Panc1 (cell line): ENCODE measurements around the gene RNASEH1. TPM values are rescaled to one million over a fixed set of nuclear protein-coding genes. Genes with fewer than 3 reads are reported as not detected.
"Not testable (repeated sequence)": the region's sequence is repeated elsewhere in the genome, so short reads cannot be mapped to it uniquely, and the experiment has no call there.

Experiments used
- ATAC-seq: fragments of 200-7000 bp; cut with Tn5 transposase; 2 replicates; pipeline ENCODE4 v1.9.1; 2020; ENCODE audit warnings: mild to moderate bottlenecking, moderate library complexity
- BruUV-seq: library from RNA; stranded (reverse); fragments of 400-500 nt; replicated peaks from 2 replicates; lab custom pipeline; 2021; lab: Mats Ljungman, UMichigan
- CTCF ChIA-PET: fragments of 300-600 bp; sonication (Branson Sonifier 250); formaldehyde crosslinking; loops from one replicate; lab custom pipeline; 2022; ENCODE audit warnings: antibody characterized with exemption; lab: Charles Lee
- POLR2A ChIA-PET: fragments of 300-600 bp; sonication (Branson Sonifier 250); formaldehyde crosslinking; loops from one replicate; lab custom pipeline; 2022; ENCODE audit warnings: antibody characterized with exemption; lab: Charles Lee
- DNase-seq: peaks from one replicate; pipeline ENCODE4 v3.0.0-alpha.2; 2010; ENCODE audit warnings: low read depth, low spot score
- H3K27ac ChIP-seq: 2 replicates; pipeline ENCODE4 v1.5.1; 2011; ENCODE audit warnings: mild to moderate bottlenecking, low read length, inconsistent platforms
- H3K27me3 ChIP-seq: fragments of 200-500 bp; sonication (Bioruptor generic); 2 replicates; pipeline ENCODE4 v1.6.0; 2014; ENCODE audit warnings: low read length, inconsistent platforms; ENCODE audit not compliant: control insufficient read depth, insufficient read depth
- H3K36me3 ChIP-seq: fragments of 200-500 bp; sonication (Bioruptor generic); 2 replicates; pipeline ENCODE4 v1.5.1; 2014; ENCODE audit warnings: inconsistent platforms, mild to moderate bottlenecking, low read length, moderate library complexity; ENCODE audit not compliant: control insufficient read depth, insufficient read depth
- H3K4me1 ChIP-seq: 2 replicates; pipeline ENCODE4 v1.5.1; 2011; ENCODE audit warnings: inconsistent platforms, mild to moderate bottlenecking, low read length, moderate library complexity; ENCODE audit not compliant: control insufficient read depth, insufficient read depth
- H3K4me3 ChIP-seq, 2 experiments: 2 replicates each; pipeline ENCODE4 v1.5.1; 2011 to 2012; ENCODE audit warnings: low read depth in 2 of 2, low read length in 2 of 2, mild to moderate bottlenecking in 2 of 2, inconsistent platforms in 1 of 2, moderate library complexity in 1 of 2
- H3K9me3 ChIP-seq: fragments of 200-500 bp; sonication (Bioruptor generic); 2 replicates; pipeline ENCODE4 v1.5.1; 2014; ENCODE audit warnings: low read depth, mild to moderate bottlenecking, inconsistent platforms, low read length, moderate library complexity; ENCODE audit not compliant: control insufficient read depth, insufficient read depth
- CTCF ChIP-seq: fragments of 450-650 bp; IDR thresholded peaks from 2 replicates; pipeline ENCODE4 v1.5.1; 2017; ENCODE audit warnings: mild to moderate bottlenecking
- POLR2AphosphoS5 ChIP-seq: IDR thresholded peaks from 2 replicates; pipeline ENCODE4 v1.6.1; 2012; ENCODE audit warnings: mild to moderate bottlenecking, low read depth, low read length, moderate library complexity
- REST ChIP-seq, 2 experiments: IDR thresholded peaks; 2 replicates each; pipeline ENCODE4 v1.6.1; 2011 to 2012; ENCODE audit warnings: low read depth in 2 of 2, control low read depth in 1 of 2, low read length in 1 of 2, mild to moderate bottlenecking in 1 of 2, moderate library complexity in 1 of 2; ENCODE audit not compliant: insufficient read depth in 1 of 2
- SIN3A ChIP-seq: IDR thresholded peaks from 2 replicates; pipeline ENCODE4 v1.6.1; 2012; ENCODE audit warnings: low read depth, mild to moderate bottlenecking, low read length, moderate library complexity, borderline replicate concordance; ENCODE audit not compliant: insufficient read depth
- TCF7L2 ChIP-seq: IDR thresholded peaks from 2 replicates; pipeline ENCODE4 v1.6.1; 2011; ENCODE audit warnings: mild to moderate bottlenecking, low read depth, low read length, inconsistent platforms
- in situ Hi-C: cut with HindIII; loops from 2 replicates; pipeline ENCODE4 v1.10.0; 2016; ENCODE audit warnings: low sequenced_read_pairs, low pct_unique_long_range_greater_than_20kb
- intact Hi-C: fragments of 100-400 bp; cut with micrococcal nuclease; formaldehyde crosslinking; loops from one replicate; pipeline ENCODE4 v1.10.0; 2022; ENCODE audit not compliant: unreplicated experiment
- total RNA-seq: library from RNA; stranded (reverse); gene quantifications from one replicate; pipeline ENCODE4 v1.2.1, GENCODE V29; 2021; ENCODE audit not compliant: unreplicated experiment

The RNASEH1 gene
- total RNA-seq, 1 experiment from 2014 or later: 43.7 TPM

GRCh38 chr2:3571284-3571683 is 13.2 kb upstream of the RNASEH1 start:
- no peak for ATAC-seq
- ChIA-PET POLR2A (no interaction called here), CTCF (no interaction called here)
- in situ Hi-C loops: no loop called here
- no TSS peak for BruUV-seq
- TF ChIP-seq TCF7L2 (no peak), POLR2AphosphoS5 (no peak), CTCF (no peak), REST (IDR thresholded peaks at IDR 0.05; ENCODE audit: insufficient read depth in 1 of 2, low read depth in 2 of 2, low read length in 1 of 2) (no peak), SIN3A (no peak)
- intact Hi-C loops: no loop called here
- no peak for DNase-seq
- no peaks in the 10 kb centered on the region for H3K9me3 ChIP-seq
- H3K27me3 ChIP-seq: no peaks in the 10 kb centered on the region
- H3K4me3 ChIP-seq: no peak overlapping the region
- no peak overlapping the region; the same call in 1 of the 2 replicates for H3K27ac ChIP-seq
- H3K36me3 ChIP-seq: peaks cover 6% of the 10 kb centered on the region
- H3K4me1 ChIP-seq: peaks cover 7% of the 10 kb centered on the region

GRCh38 chr2:3569656-3570055 is 11.5 kb upstream of the RNASEH1 start:
- CTCF ChIA-PET, H3K4me3 ChIP-seq, H3K27ac ChIP-seq, H3K27me3 ChIP-seq, in situ Hi-C loops, POLR2A ChIA-PET, intact Hi-C loops, DNase-seq, ATAC-seq, H3K36me3 ChIP-seq, H3K9me3 ChIP-seq, H3K4me1 ChIP-seq, BruUV-seq: not testable (repeated sequence)

GRCh38 chr2:3566806-3567205 is 8.7 kb upstream of the RNASEH1 start:
- TF ChIP-seq SIN3A (no peak), CTCF (no peak), TCF7L2 (no peak), POLR2AphosphoS5 (no peak), REST (IDR thresholded peaks at IDR 0.05; ENCODE audit: insufficient read depth in 1 of 2, low read depth in 2 of 2, low read length in 1 of 2) (no peak)
- Histone ChIP-seq H3K36me3 (no peaks in the 10 kb centered on the region), H3K4me3 (no peak overlapping the region), H3K27me3 (no peaks in the 10 kb centered on the region), H3K27ac (no peak overlapping the region), H3K9me3 (no peaks in the 10 kb centered on the region), H3K4me1 (peaks cover 7% of the 10 kb centered on the region)
- POLR2A ChIA-PET: no interaction called here
- CTCF ChIA-PET: no interaction called here
- no TSS peak for BruUV-seq
- in situ Hi-C loops: no loop called here
- intact Hi-C loops: no loop called here
- DNase-seq: no peak
- ATAC-seq: no peak
